HG03457 (cell line): ENCODE results near the gene ADGRB2.

ENCODE experiments used
- ATAC-seq: cut with Tn5 transposase; IDR thresholded peaks from one replicate; pipeline ENCODE4 v1.9.1; 2021; ENCODE audit warnings: moderate number of reproducible peaks; ENCODE audit not compliant: unreplicated experiment

The ADGRB2 gene

DNA sequence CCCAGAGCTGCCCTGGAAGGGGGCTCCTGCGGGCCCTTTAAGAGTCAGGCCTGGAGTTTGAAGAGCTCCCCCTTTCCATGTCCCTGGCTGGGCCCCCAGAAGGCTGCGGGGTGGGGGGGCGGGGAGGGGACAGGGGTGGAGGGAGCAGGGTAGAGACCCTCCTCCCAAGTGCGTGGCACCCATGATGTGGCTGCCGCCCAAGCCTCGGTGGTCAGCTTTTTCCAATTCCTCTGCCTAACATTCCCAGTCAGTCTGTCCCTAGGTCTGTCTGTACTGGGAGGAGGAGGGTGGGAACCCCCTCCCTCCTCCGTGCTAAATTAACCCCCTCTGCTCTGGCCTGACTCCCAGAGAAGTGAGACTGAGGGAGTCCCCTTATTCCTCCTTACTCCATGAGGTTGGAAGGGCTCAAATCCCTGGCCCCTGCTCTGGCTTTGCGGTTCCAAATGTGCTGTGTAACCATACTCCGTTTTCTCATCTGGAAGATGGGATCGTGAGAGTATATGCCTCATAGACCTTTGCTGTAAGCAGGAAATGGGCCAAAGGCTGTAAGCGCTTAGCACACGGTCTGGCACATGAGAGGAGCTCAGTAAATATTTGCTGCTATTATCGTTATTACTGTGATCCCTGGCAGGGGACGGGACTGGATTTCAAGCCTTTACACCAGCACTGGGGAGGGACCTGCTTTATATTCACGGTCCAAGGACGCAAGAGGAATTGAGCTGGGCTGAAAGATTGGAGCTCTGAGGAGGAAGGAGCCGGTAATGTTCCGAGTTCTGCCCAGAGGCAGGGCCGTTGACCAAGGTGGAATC is 59.7 kb downstream of the ADGRB2 start:
- ATAC-seq, result no peak

DNA sequence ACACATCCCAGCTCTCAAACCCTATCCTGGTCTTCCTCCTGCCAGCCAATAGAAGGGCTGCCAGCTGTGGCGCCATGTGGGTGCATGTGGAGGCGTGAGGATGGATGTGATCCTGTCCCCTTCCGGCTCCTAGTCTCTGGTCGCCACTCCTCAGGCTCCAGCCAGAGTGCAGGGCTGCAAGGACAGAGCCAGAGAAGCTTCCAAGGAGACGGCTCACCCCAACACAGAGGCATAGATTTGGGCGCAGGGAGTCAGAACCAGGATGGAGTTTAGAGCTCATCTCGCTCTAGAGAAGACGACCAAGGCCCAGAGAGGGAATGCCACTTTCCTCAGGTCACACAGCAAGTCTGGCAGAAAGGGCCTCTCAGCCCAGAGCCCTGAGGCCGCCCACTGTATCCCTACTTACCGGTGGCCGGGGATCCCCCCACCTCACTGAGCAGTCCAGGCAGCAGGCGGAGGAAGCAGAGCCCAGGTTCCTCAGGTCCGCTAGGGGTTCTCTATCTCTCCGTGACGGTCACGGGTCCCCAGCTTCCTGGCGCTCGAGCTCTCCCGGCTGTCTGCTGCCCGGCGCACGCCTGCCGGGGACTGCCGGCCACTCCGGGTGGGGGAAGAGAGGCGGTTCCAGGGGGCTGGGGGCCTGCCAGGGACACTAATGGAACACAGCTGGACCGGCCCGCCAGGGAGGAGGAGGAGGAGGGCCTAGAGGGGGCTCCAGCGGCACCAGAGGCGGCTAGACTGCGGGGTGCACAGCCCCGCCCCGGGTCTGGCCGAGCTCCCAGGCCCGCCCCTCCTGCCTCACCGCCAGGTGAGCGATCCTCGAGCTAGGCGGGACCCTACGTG is 60.5 kb downstream of the ADGRB2 start, which contains the start of gene COL16A1:
Gene COL16A1, minus strand, starts transcription at position 587 of the 840 bp plus-strand sequence. CDS start 1,824 bp downstream, outside the sequence.
- ATAC-seq, result no peak

GRCh38 chr1:31702836-31703404 is 61.2 kb downstream of the ADGRB2 start:
- no peak for ATAC-seq

GRCh38 chr1:31701091-31701736 is 62.9 kb downstream of the ADGRB2 start:
- ATAC-seq, result no peak

- ATAC-seq, result no peak
Measured at GRCh38 chr1:31700468-31701090, 63.6 kb downstream of the ADGRB2 start.

DNA sequence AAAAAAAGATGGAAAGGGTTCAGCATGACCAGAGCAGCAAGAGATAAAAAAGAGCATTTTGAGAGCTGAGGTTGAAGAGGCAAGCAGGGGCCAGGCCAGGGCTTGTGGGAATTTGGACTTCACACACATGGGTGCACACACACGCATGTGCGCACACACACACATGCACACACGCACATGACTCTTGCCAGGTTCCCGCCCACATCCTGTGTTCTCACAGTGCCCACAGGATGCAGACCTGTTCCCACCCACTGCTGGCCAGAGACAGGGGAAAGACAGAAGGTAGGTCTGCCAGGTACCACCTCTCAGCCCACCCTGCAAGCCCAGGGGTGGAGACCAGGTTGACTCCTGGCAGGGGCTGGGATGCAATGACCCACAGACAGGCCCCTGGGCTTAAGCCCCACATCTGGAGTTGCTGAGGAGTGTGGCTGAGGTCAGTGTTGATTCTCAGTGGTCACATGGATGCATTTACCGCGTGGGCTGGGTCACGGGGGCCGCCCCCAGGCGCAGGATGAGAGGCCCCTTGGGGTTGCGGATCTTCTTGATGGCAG is 64.7 kb downstream of the ADGRB2 start:
- ATAC-seq, result no peak

- ATAC-seq, result no peak
Measured at GRCh38 chr1:31697369-31697984, 66.7 kb downstream of the ADGRB2 start.

DNA sequence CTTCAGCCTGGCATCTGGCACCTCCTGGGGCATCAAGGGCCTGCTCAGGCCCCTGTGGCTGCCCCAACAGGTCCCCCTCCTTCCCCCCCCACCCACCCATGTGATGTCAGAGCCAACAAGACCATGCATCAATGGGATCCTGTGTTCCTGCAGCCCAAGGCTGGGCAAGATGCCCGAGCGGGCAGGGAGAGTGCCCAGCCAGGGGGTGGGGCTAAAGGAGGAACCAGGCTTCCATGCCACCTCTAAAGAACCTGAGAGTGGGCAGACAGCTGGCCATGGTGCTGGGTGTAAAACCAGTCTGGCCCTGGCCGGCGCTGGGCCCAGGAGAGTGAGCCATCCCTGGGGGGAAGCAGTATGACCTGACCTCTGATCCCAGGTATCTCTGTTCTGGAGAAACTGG is 67.9 kb downstream of the ADGRB2 start:
- ATAC-seq, result no peak

DNA sequence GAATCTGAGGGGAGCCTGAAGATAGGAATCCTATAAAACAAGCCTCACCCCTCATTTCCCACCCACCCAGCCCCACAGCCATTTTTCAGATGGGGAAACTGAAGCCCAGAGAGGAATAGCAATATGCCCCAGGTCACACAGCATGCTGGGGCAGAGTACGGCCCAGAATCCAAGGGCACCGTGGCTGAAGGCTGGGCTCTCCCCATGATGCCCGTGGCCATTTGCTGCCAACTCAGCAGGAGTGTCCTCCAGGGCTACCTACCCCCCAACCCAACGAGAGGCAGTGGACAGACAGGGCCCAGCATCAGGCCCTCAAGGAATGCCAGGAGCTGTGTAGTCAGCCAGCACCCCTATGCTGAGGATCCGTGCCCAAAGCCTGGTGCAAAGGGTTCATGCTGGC is 68.8 kb downstream of the ADGRB2 start:
- no peak for ATAC-seq

GRCh38 chr1:31694964-31695313 is 69.2 kb downstream of the ADGRB2 start:
- no peak for ATAC-seq

DNA sequence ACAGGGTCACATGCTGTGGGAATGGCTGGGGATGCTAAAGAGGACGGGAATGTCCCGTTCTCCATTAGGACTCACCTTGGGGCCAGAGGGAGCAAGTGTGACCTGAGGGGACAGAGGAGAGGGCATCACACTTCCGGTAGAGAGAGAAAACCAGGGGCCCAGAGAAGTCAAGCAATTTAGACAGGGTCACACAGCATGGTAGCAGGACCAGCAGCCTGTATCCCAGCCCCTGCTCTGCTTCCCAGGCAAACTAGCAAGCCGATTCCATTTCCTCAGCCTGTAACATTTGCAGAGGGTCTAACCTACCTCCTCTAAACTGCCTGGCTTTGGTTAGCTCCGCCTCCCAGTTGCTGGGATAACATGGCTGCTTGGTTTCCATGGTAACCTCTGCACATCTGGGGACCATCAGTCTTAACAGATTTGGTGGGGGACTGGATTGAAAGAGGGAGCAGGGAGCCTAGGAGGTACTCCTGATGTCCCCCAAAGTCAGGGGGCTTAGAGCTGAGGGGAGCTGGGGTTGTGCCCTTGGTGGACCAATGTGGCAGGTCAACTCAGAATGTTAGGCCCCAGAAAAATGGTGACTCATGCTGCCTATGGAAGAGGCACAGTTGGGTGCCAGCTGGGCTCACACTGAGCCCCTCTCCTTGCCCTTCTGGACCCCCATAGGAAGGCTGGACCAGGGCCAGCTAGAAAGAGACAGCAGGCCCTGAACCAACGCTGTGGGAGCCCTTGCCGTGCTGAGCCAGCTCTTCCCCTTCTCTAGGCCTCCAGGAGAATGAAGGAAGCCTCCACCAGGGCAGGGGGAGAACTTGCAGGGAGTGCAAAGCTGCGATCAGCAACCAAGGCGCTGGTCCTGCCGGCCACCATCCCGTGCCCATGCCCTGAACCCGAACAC is 69.8 kb downstream of the ADGRB2 start:
- ATAC-seq, result no peak

DNA sequence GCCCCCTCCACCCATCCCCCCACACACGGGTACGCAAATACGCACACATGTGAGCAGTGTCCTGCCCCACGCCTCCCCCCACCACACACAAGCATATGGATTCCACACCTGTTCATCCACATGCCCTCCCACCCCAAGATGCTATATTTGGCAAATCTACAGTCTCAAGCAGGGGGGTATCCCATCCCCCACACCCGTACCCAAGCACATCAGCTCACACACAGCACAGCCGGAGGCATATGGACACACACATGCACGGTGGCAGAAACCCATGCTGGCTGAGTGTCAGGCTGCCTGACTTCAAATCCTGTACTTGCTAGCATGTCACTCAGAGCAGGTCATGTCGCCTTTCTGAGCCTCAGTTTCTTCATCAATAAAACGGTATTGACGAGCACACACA is 70.9 kb downstream of the ADGRB2 start:
- no peak for ATAC-seq

GRCh38 chr1:31691951-31692350 is 72.2 kb downstream of the ADGRB2 start:
- ATAC-seq, result no peak

- no peak for ATAC-seq
Measured at GRCh38 chr1:31691446-31691845, 72.7 kb downstream of the ADGRB2 start.

DNA sequence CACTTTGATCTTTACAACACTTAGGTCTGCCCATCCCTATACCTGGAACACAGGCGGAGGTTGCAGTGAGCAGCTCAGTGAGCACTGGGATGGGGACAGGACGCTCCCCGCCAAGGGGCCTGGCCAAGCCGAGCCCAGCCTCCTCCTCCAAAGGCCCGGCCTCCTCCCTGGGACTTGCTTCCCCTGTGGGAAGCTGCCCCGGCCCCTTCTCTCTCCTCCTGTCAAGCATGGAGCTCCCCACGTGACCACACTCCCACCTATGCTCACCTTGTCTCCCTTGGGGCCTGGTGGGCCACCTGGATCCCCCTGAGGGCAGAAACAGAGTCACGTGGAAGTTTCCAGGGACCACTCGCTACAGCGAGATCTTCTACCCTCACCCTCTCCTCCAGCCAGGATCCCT is 73.2 kb downstream of the ADGRB2 start:
- ATAC-seq, result no peak

GRCh38 chr1:31689854-31690253 is 74.3 kb downstream of the ADGRB2 start:
- no peak for ATAC-seq

DNA sequence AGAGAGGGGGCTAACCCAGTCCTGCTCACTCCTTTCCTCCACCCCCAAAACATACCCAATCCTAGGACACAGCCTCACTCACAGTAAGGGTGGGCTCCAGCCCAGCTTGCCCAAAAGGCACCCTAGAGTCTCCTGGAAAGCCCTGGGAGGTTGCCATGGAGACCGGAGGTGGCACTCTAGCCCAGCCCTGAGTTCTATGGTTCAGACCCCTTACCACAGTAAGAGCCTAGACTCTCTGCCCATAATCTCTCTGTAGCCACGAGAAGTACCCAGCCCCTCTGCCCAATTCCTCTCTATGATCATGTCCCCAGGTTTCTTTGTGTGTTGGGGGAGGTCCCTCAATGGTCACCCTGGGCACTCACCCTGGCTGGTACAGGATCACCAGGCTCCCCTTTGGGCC is 74.8 kb downstream of the ADGRB2 start:
- ATAC-seq, result no peak

GRCh38 chr1:31688233-31688918 is 75.8 kb downstream of the ADGRB2 start:
- no peak for ATAC-seq
